OCI-LY1 (cell line): ENCODE measurements around the gene CXCL1.

Experiments used
- H2AFZ ChIP-seq: fragments of 200-600 bp; sonication (generic), shearing (Covaris generic); 2 replicates; pipeline ENCODE4 v1.6.0; 2014; ENCODE audit warnings: antibody characterized with exemption, mild to moderate bottlenecking, low read length
- H3F3A ChIP-seq: fragments of 200-600 bp; sonication (generic), shearing (Covaris generic); 2 replicates; pipeline ENCODE4 v1.6.0; 2014; ENCODE audit warnings: mild to moderate bottlenecking, antibody characterized with exemption, low read length, moderate library complexity; ENCODE audit not compliant: insufficient read depth
- H3K27ac ChIP-seq: fragments of 200-600 bp; sonication (generic); 2 replicates; pipeline ENCODE4 v1.5.1; 2014; ENCODE audit warnings: low read length, mixed run types, mild to moderate bottlenecking, low read depth; ENCODE audit not compliant: poor library complexity, severe bottlenecking
- H3K27me3 ChIP-seq: fragments of 200-600 bp; sonication (generic); 2 replicates; pipeline ENCODE4 v1.6.0; 2014; ENCODE audit warnings: antibody characterized with exemption, mild to moderate bottlenecking, low read length, moderate library complexity; ENCODE audit not compliant: insufficient read depth
- H3K36me3 ChIP-seq: fragments of 200-600 bp; sonication (generic); 2 replicates; pipeline ENCODE4 v1.6.1; 2014; ENCODE audit warnings: mild to moderate bottlenecking, antibody characterized with exemption, low read length, moderate library complexity, mixed read lengths; ENCODE audit not compliant: insufficient read depth
- H3K4me1 ChIP-seq: fragments of 200-600 bp; sonication (generic); 2 replicates; pipeline ENCODE4 v1.5.1; 2014; ENCODE audit warnings: mild to moderate bottlenecking, low read length, moderate library complexity; ENCODE audit not compliant: insufficient read depth, severe bottlenecking
- H3K4me2 ChIP-seq: fragments of 200-600 bp; sonication (generic), shearing (Covaris generic); 2 replicates; pipeline ENCODE4 v1.6.1; 2014; ENCODE audit warnings: low read length
- H3K4me3 ChIP-seq: fragments of 200-600 bp; sonication (generic); 2 replicates; pipeline ENCODE4 v1.5.1; 2014; ENCODE audit warnings: low read length, low read depth, mild to moderate bottlenecking, mixed read lengths; ENCODE audit not compliant: poor library complexity, severe bottlenecking
- H3K79me2 ChIP-seq: fragments of 200-600 bp; shearing (Covaris generic); 2 replicates; pipeline ENCODE4 v1.6.1; 2016; ENCODE audit warnings: mixed run types, low read length, mixed read lengths; ENCODE audit not compliant: insufficient read depth
- H3K9ac ChIP-seq: fragments of 200-600 bp; sonication (generic), shearing (Covaris generic); 2 replicates; pipeline ENCODE4 v1.6.1; 2014; ENCODE audit warnings: mild to moderate bottlenecking, low read length, mixed read lengths
- H3K9me2 ChIP-seq: fragments of 200-600 bp; sonication (generic), shearing (Covaris generic); 2 replicates; pipeline ENCODE4 v1.6.1; 2014; ENCODE audit warnings: low read depth, mild to moderate bottlenecking, low read length, mixed read lengths
- H3K9me3 ChIP-seq: fragments of 200-600 bp; shearing (Covaris generic); 2 replicates; pipeline ENCODE4 v1.6.1; 2014; ENCODE audit warnings: low read length, mixed read lengths
- H4K20me1 ChIP-seq: fragments of 200-600 bp; sonication (generic), shearing (Covaris generic); 2 replicates; pipeline ENCODE4 v1.6.0; 2016; ENCODE audit warnings: mild to moderate bottlenecking, low read length; ENCODE audit not compliant: insufficient read depth
- EZH2 ChIP-seq: fragments of 200-600 bp; sonication (generic), shearing (Covaris generic); IDR thresholded peaks from 2 replicates; pipeline ENCODE4 v1.8.0; 2017; ENCODE audit warnings: borderline replicate concordance, mixed run types, mild to moderate bottlenecking, antibody characterized with exemption, low read length, moderate library complexity, mixed read lengths
- TF ChIP-seq, protein P1 (sequence below): fragments of 200-600 bp; sonication (generic), shearing (Covaris generic); IDR thresholded peaks from 2 replicates; pipeline ENCODE4 v1.5.1; 2017; ENCODE audit warnings: mild to moderate bottlenecking, antibody characterized with exemption, low read length, moderate library complexity, mixed read lengths

Gene CXCL1

DNA sequence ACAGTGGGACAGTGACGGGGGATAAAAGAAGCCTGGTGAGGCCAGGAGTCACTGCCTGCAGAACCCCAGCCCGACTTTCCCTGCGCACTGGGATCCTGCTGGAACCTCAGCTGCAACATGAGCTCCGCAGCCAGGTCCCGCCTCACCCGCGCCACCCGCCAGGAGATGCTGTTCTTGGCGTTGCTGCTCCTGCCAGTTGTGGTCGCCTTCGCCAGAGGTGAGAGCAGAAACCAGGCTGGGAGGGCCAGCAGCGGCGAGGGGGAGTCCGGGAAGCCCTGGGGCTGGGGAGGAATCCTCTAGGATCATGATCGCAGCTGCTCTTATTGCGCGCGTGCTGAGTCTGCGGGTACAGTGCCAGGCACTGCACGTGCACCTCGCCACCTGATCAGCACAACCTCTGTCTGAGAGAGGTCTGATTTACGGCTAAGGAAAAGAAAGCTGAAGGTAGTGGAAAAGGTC, 15.9 kb upstream of the CXCL1 start, which contains the start of gene PF4V1:
Gene PF4V1, plus strand, starts transcription at position 51 of the 459 bp plus-strand sequence. Its CDS starts 67 bp downstream, at position 118.
- Histone ChIP-seq H3K79me2 (no peaks in the 10 kb centered on the region), H3K9me2 (no peaks in the 10 kb centered on the region), H2AFZ (no peak within 1 kb of the TSS), H3K27me3 (no peaks in the 10 kb centered on the region), H3K9ac (no peak within 1 kb of the TSS), H3K36me3 (no peaks in the 10 kb centered on the region), H3K4me2 (no peak within 1 kb of the TSS), H3F3A (no peaks in the 10 kb centered on the region), H3K4me3 (no peak within 1 kb of the TSS), H3K27ac (no peak within 1 kb of the TSS), H3K4me1 (no peaks in the 10 kb centered on the region), H3K9me3 (no peaks in the 10 kb centered on the region), H4K20me1 (no peaks in the 10 kb centered on the region)
- TF ChIP-seq, protein P1, sequence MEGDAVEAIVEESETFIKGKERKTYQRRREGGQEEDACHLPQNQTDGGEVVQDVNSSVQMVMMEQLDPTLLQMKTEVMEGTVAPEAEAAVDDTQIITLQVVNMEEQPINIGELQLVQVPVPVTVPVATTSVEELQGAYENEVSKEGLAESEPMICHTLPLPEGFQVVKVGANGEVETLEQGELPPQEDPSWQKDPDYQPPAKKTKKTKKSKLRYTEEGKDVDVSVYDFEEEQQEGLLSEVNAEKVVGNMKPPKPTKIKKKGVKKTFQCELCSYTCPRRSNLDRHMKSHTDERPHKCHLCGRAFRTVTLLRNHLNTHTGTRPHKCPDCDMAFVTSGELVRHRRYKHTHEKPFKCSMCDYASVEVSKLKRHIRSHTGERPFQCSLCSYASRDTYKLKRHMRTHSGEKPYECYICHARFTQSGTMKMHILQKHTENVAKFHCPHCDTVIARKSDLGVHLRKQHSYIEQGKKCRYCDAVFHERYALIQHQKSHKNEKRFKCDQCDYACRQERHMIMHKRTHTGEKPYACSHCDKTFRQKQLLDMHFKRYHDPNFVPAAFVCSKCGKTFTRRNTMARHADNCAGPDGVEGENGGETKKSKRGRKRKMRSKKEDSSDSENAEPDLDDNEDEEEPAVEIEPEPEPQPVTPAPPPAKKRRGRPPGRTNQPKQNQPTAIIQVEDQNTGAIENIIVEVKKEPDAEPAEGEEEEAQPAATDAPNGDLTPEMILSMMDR = no peak
- no peak for TF ChIP-seq EZH2

DNA sequence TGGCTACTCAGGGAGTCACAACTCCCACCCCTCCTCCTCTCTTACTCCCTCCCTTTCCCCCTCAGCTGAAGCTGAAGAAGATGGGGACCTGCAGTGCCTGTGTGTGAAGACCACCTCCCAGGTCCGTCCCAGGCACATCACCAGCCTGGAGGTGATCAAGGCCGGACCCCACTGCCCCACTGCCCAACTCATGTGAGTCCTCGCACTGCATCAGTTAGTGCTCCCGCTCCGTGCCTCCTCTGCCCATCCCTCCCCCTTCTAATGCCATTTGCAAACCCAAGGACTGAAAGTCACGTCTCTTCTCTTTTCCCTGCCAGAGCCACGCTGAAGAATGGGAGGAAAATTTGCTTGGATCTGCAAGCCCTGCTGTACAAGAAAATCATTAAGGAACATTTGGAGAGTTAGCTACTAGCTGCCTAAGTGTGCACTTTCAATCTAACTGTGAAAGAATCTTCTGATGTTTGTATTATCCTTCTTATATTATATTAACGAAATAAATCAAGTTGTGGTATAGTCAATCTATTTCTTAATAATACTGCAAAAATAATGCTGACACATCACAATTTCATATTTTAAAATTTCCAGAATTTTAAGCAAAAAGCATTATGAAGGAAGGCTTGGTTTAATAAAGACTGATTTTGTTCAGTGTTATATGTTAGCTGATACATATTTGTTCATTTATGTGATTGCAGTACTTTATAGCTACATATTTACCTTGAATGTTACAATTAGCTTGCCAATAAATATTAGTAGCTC, 15.3 kb upstream of the CXCL1 start:
- no peaks in the 10 kb centered on the region for H3K36me3 ChIP-seq
- no peak overlapping the region for H3K27ac ChIP-seq
- no peaks in the 10 kb centered on the region for H3K79me2 ChIP-seq
- no peaks in the 10 kb centered on the region for H3K4me1 ChIP-seq
- H4K20me1 ChIP-seq = no peaks in the 10 kb centered on the region
- no peaks in the 10 kb centered on the region for H3K27me3 ChIP-seq
- TF ChIP-seq, protein P1 = no peak
- TF ChIP-seq EZH2 = no peak
- no peak overlapping the region for H2AFZ ChIP-seq
- H3K9me2 ChIP-seq = no peaks in the 10 kb centered on the region
- no peak overlapping the region for H3K9ac ChIP-seq
- no peaks in the 10 kb centered on the region for H3F3A ChIP-seq
- no peak overlapping the region for H3K4me2 ChIP-seq
- no peaks in the 10 kb centered on the region for H3K9me3 ChIP-seq
- no peak overlapping the region for H3K4me3 ChIP-seq

DNA sequence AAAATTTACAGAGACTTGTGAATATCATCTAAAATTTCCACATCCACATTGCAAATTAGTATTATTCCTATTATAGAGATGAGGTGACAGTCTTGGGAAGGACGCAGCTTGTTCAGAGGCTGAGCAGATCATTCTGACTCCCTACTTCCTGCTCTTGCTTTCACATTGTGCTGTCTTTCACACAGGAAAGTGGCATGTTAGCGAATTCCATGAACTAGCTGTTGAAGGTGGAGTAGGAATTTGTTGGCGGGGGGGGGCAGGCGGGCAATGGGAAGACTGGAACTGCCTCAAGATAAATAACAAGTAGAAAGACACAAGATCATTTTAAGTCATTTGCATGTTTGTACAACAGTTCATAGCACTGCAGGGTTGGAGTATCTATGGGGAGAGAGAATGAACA, 13.8 kb upstream of the CXCL1 start:
- H3K9me2 ChIP-seq = no peaks in the 10 kb centered on the region
- H3K27me3 ChIP-seq = no peaks in the 10 kb centered on the region
- no peaks in the 10 kb centered on the region for H4K20me1 ChIP-seq
- no peaks in the 10 kb centered on the region for H3F3A ChIP-seq
- H3K9me3 ChIP-seq = no peaks in the 10 kb centered on the region
- H3K4me1 ChIP-seq = no peaks in the 10 kb centered on the region
- no peaks in the 10 kb centered on the region for H3K36me3 ChIP-seq
- no peak overlapping the region for H3K9ac ChIP-seq
- H3K27ac ChIP-seq = no peak overlapping the region
- H3K4me3 ChIP-seq = no peak overlapping the region
- TF ChIP-seq, protein P1 = no peak
- H2AFZ ChIP-seq = no peak overlapping the region
- H3K4me2 ChIP-seq = no peak overlapping the region
- no peaks in the 10 kb centered on the region for H3K79me2 ChIP-seq
